K562 (cell line): ENCODE measurements around the gene RNF32. TPM values are rescaled to one million over a fixed set of nuclear protein-coding genes. Genes with fewer than 3 reads are reported as not detected.

Source experiments
- ATF1 ChIP-seq, 2 experiments: fragments of 450-650 bp in 1 of 2; IDR thresholded peaks; 2 replicates each; pipeline ENCODE4 v1.6.1; 2016; ENCODE audit warnings: missing compliant biosample characterization in 1 of 2, missing genetic modification characterization in 1 of 2
- BRCA1 ChIP-seq, 2 experiments: fragments of 450-650 bp in 1 of 2; sonication (generic) in 1 of 2; formaldehyde crosslinking in 1 of 2; IDR thresholded peaks; 2 replicates each; pipeline versions ENCODE4 v1.5.0 to v1.6.1; 2017 to 2020; ENCODE audit warnings: mild to moderate bottlenecking in 1 of 2, missing genetic modification reagents in 1 of 2
- BRD4 ChIP-seq: fragments of 200-600 bp; sonication (generic); IDR thresholded peaks from 2 replicates; pipeline ENCODE4 v1.6.1; 2017; ENCODE audit warnings: inconsistent platforms
- CREB1 ChIP-seq, 2 experiments: sonication (generic) in 1 of 2; formaldehyde crosslinking in 1 of 2; IDR thresholded peaks; 2 replicates each; pipeline versions ENCODE4 v1.6.1 to v1.8.0; 2012 to 2022; ENCODE audit warnings: inconsistent platforms in 1 of 2, mild to moderate bottlenecking in 1 of 2, missing genetic modification reagents in 1 of 2, moderate library complexity in 1 of 2
- CREB5 ChIP-seq: fragments of 250-450 bp; sonication (Bioruptor Pico); IDR thresholded peaks from 2 replicates; pipeline ENCODE4 v1.5.0; 2020; ENCODE audit warnings: mild to moderate bottlenecking
- FOXA3 ChIP-seq, 2 experiments: fragments of 450-650 bp in 1 of 2; sonication (generic) in 1 of 2; formaldehyde crosslinking; IDR thresholded peaks in 1 of 2; conservative IDR thresholded peaks in 1 of 2; 2 replicates each; pipeline versions ENCODE4 v1.4.0 to v1.8.0; 2020 to 2022; ENCODE audit warnings: mild to moderate bottlenecking in 2 of 2, missing genetic modification reagents in 1 of 2
- GABPA ChIP-seq: fragments of 200-800 bp; sonication (Bioruptor generic); conservative IDR thresholded peaks from 2 replicates; pipeline ENCODE4 v1.6.1; 2016; ENCODE audit warnings: low read depth, missing genetic modification characterization, missing compliant biosample characterization
- HDAC8 ChIP-seq: fragments of 450-650 bp; IDR thresholded peaks from 2 replicates; pipeline ENCODE4 v1.6.1; 2016; ENCODE audit warnings: mild to moderate bottlenecking, missing genetic modification characterization, moderate library complexity, missing compliant biosample characterization
- MXI1 ChIP-seq: IDR thresholded peaks from 2 replicates; pipeline ENCODE4 v1.6.1; 2011; ENCODE audit warnings: low read depth, mild to moderate bottlenecking, improper control_type of control experiment, low read length
- NFE2L1 ChIP-seq: fragments of 450-650 bp; IDR thresholded peaks from 2 replicates; pipeline ENCODE4 v1.6.1; 2016; ENCODE audit warnings: missing genetic modification characterization, low read depth, mild to moderate bottlenecking, missing compliant biosample characterization, moderate library complexity, borderline replicate concordance
- OTX1 ChIP-seq: fragments of 450-650 bp; formaldehyde crosslinking; IDR thresholded peaks from 2 replicates; pipeline ENCODE4 v1.4.0; 2022; ENCODE audit warnings: mild to moderate bottlenecking
- PBX2 ChIP-seq, 2 experiments: IDR thresholded peaks in 1 of 2; conservative IDR thresholded peaks in 1 of 2; 2 replicates each; pipeline ENCODE4 v1.6.1; 2016; ENCODE audit warnings: low read depth in 2 of 2, mild to moderate bottlenecking in 1 of 2, missing compliant biosample characterization in 1 of 2, missing genetic modification characterization in 1 of 2, moderate library complexity in 1 of 2
- RHOXF2B ChIP-seq: fragments of 250-450 bp; sonication (Bioruptor Pico); conservative IDR thresholded peaks from 2 replicates; pipeline ENCODE4 v1.5.1; 2021
- SIN3B ChIP-seq: fragments of 450-650 bp; IDR thresholded peaks from 2 replicates; pipeline ENCODE4 v1.6.1; 2017; ENCODE audit warnings: low read depth, mild to moderate bottlenecking, moderate library complexity
- STAG1 ChIP-seq: sonication (generic); formaldehyde crosslinking; IDR thresholded peaks from 2 replicates; pipeline ENCODE4 v1.5.0; 2020; ENCODE audit warnings: missing genetic modification reagents, borderline replicate concordance
- THAP7 ChIP-seq: fragments of 250-450 bp; sonication (Bioruptor Pico); IDR thresholded peaks from 2 replicates; pipeline ENCODE4 v1.5.0; 2021
- polyA plus RNA-seq, 8 experiments: library from polyadenylated mRNA; depleted of rRNA in 4 of 8; stranded (reverse) in 5 of 8; unstranded in 3 of 8; fragments of >200 nt; fragmentation: Nextera tagmentation in 2 of 8; fragmentation: Illumina TruSeq in 1 of 8; extraction: Ambion mirVana in 2 of 8; extraction: Trizol in 1 of 8; gene quantifications; 2 replicates each; pipeline versions ENCODE4 v1.2.1 to v1.2.3, GENCODE V29; 2011 to 2014; ENCODE audit warnings: inconsistent platforms in 1 of 8, missing spikeins in 1 of 8
- total RNA-seq, 7 experiments: library from RNA; depleted of rRNA in 6 of 7; stranded (reverse); fragments of >200 nt in 6 of 7; fragmentation: Illumina TruSeq in 2 of 7; extraction: Trizol in 2 of 7; gene quantifications; 2 replicates each; pipeline versions ENCODE4 v1.2.1 to v1.2.3, GENCODE V29; 2011 to 2021; ENCODE audit warnings: low replicate concordance in 1 of 7

Gene RNF32
- total and polyA plus RNA-seq, 9 of the 15 experiments (the other 6 are each of a cell fraction or from before 2014, with no cell fraction given), result 2.6 to 7.0 (median 4.6) TPM

DNA sequence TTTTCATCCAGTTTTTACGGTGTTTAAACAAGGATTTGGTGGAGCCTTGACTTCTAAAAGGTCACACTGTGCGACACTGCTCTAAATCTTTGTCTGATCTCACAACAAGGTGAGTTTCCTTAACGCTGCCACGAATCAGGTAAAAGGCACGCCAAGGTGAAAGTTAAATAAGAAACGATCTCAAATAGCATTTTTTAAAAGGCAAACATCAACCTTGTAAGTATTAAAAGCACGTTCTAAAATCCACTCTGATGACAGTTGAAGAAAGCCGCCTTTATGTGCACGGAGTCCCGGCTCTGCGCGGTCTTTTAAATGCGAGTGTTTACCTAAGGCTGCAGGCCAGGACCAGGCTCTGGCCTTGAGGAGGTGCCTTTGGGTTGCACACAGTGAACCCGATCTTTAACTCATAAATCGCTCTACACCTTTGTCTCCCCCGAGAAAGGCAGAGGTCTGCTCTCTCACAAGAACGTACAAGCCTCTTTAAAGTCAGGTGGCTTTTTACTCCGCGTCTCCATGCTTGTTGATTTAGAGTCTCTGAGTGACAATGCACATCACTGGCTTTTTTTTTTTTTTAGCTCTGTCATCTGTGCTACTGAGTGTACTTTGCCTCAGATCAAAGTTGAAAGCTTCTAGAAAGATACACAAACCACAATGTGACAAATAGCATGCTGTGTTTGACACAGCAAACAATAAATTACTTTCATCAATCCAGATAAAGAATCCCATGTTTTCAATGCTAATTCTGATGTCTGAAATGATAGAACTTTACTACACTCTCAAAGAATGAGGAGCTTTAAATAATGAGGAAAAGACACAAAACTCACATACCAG is 25.9 kb upstream of the RNF32 start (continued):
- no peak for TF ChIP-seq THAP7 (CRISPR knock-in tag)
- no peak for TF ChIP-seq CREB5
- TF ChIP-seq SIN3B, result no peak
- no peak for TF ChIP-seq ATF1 (CRISPR knock-in tag; IDR thresholded peaks at IDR 0.05)
- TF ChIP-seq ATF1 (tag; IDR thresholded peaks at IDR 0.05), result 0 out of 2 replicates have a peak, but pooled peaks have one; percentile 12
- TF ChIP-seq BRCA1 (IDR thresholded peaks at IDR 0.05), result no peak
- no peak for TF ChIP-seq BRCA1 (CRISPR knock-in tag; IDR thresholded peaks at IDR 0.05)
- no peak for TF ChIP-seq STAG1 (CRISPR knock-in tag)
- peak; percentile 56 to 62; a peak in 2 of 4 replicates for TF ChIP-seq FOXA3 (CRISPR knock-in tag; conservative IDR thresholded peaks at IDR 0.05 in 1 of 2, IDR thresholded peaks at IDR 0.05 in 1 of 2)
- TF ChIP-seq BRD4, result no peak
- no peak for TF ChIP-seq HDAC8 (tag)
- no peak for TF ChIP-seq CREB1 (IDR thresholded peaks at IDR 0.05)
- TF ChIP-seq CREB1 (CRISPR knock-in tag; IDR thresholded peaks at IDR 0.05), result no peak
- TF ChIP-seq OTX1 (CRISPR knock-in tag), result no peak
- TF ChIP-seq PBX2 (CRISPR knock-in tag; IDR thresholded peaks at IDR 0.05; ENCODE audit: low read depth), result no peak
- TF ChIP-seq PBX2 (tag; conservative IDR thresholded peaks at IDR 0.05; ENCODE audit: low read depth), result peak; percentile 84
- TF ChIP-seq GABPA, result no peak
- TF ChIP-seq RHOXF2B (CRISPR knock-in tag), result no peak
- TF ChIP-seq MXI1, result no peak
- TF ChIP-seq NFE2L1 (tag), result no peak
- TF ChIP-seq, all 486 proteins: peak for 7
